Amniotic epithelial cell (primary cell): ENCODE results near the gene EVPL.
"Not testable (repeated sequence)": the region's sequence is repeated elsewhere in the genome, so short reads cannot be mapped to it uniquely, and the experiment has no call there.

ENCODE experiments used
- DNase-seq: peaks from one replicate; pipeline ENCODE4 v3.0.0-alpha.2; 2010; ENCODE audit warnings: low read depth

Gene EVPL

GRCh38 chr17:76048025-76048605 lies 21.0 kb upstream of the EVPL start:
- DNase-seq: no peak

DNA sequence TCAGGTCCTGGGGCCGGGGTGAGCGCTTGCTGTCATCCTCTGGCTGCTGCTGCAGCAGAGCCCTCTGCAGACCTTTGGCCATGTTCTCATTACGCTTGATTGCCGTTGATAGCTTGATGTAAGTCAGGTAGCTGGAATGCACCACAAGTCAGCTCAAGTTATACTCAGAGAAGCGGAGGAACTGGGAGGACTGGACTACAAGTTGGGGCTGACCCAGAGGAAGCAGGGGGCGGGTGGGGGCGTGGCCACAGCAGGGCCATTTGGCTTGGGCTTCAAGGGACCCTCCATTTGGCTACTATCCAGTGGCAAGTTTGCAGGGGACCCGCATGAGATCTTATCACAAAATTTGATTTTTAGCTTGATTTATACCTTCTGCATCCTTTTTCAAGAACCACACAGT lies 19.0 kb upstream of the EVPL start:
- DNase-seq: no peak

- DNase-seq: not testable (repeated sequence)
Observed at GRCh38 chr17:76044475-76045007, 17.4 kb upstream of the EVPL start.

GRCh38 chr17:76042868-76043267 lies 15.8 kb upstream of the EVPL start:
- not testable (repeated sequence) for DNase-seq

DNA sequence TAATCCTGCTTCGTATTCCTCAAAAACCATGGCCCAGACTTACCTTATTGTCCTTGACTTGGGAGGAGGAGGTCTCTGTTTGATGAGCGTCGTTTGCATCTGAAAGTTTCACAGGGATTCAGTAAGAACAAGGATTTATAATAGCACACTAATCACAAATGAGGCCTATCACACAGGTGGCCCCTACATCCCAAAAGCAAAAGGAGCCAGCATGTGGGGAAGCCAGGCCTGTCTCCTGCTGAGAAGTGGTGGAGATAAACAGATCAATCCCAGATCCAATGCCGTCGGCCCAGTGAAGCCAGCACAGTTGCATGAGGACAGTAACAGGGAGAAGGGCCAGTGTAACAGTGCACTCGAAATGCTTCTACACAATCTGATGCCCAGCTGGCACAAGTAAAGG lies 13.3 kb upstream of the EVPL start:
- DNase-seq: no peak

GRCh38 chr17:76039121-76039520 lies 12.0 kb upstream of the EVPL start:
- DNase-seq: peak; percentile 67

GRCh38 chr17:76038050-76038449 lies 10.9 kb upstream of the EVPL start:
- no peak for DNase-seq

- DNase-seq: peak; percentile 23
Observed at GRCh38 chr17:76036497-76037261, 9.6 kb upstream of the EVPL start.

GRCh38 chr17:76034428-76035350 lies 7.6 kb upstream of the EVPL start:
- no peak for DNase-seq

- DNase-seq: no peak
Observed at GRCh38 chr17:76033139-76033538, 6.0 kb upstream of the EVPL start.

DNA sequence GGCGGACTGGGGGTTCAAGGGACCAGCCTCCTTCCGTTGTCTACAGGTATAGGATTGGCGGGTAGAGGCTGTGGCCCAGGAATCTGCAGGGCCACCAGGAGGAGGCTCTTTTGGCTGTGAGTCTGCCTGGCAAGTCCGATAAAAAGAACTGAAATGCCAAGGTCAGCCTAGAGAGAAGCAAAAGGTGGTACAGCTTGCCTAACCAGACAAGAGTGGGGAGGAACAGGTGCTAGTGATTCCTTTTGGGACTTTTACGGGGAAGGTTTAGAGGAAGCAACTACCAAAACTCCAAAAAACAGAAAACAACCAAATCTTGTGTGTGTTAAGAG lies 5.6 kb upstream of the EVPL start:
- no peak for DNase-seq

DNA sequence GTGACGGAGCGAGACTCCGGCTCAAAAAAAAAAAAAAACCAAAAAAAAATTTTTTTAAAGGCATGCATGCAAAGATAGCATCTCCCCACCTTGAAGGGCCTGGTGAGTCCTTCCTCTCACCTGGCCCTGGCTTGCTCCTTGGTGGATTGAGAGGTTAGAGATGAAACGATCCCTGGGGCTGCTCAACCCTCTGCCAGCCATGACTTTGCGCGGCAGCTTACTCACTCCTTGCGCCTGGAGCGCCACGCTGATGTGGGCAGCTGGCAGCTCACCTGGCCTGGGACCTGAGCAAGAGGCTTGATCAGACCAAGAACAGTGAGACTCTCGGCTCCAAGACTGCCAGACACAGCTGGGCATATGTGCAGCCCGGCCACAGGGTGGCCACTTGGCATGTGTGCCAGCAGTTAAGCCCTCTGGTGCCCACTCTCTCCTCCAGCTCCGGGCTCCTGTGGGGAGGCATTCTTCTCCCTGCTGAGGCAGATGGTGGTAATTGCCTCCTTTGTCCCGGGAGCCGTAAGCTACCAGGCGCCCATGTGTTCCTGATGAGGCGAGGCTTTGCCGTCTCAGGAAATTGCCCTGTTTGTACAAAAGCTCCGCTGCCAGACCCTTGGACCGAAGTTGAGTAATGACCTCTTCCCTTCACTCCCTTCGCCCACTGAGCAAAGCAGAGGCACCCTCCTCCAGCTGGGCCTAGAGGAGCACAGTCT lies 5.1 kb upstream of the EVPL start:
- DNase-seq: no peak

GRCh38 chr17:76026714-76027158 lies 370 bp downstream of the EVPL start:
- DNase-seq: no peak

DNA sequence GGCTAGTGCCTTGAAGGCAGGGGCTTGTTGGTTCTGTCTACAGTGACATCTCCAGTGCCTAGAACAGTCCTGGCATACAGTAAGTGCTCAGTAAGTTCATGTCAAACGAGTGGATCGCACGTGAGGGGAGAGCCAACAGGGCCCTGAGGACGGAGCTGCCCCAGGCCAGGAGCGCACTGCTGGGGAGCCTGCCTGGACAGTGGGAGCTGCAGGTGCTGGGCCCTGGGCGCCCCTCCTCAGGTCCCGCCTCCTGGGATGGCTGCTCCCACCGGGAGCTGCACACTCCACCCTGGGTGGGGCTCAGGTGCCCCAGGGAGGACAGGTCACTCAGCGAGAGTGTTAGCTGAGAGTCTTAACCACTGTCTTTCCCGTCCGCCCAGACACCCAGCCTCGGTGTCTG lies 1.8 kb downstream of the EVPL start:
- DNase-seq: no peak

DNA sequence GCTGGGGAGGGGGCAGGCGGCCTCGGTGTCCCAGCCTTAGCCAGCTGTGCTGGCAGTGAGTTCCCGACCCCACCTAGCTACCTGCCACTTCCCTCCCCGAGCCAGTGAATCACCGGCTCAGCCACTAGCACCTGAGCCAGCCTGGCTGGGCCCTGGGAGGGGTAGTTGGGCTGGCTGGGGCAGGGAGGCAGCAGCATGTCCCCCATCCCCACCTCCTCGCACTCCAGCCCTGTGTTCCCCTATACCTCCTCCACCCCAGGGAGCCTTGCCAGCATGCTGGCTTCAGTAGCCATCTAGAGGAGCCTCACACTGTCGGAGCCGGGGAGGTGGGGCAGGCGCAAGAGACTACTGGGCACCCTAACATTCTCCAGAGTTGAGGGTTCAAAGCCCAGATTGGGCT lies 2.8 kb downstream of the EVPL start:
- no peak for DNase-seq

DNA sequence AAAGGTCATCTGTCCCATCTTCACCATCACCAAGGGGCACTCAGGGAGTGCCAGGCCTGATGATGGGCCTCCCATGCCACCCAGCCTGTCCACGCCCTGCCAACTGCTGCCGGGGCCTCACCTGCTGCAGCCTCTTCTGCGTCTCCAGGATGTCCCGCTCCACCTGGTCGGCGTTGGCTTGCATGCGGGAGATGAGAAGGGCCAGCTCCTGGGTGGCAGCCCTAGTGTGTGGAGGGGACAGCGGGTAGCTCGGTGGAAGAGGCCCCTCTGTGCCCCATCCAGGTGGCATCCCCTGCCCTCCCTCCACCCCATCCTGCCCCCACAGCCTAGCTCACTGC lies 3.2 kb downstream of the EVPL start:
- DNase-seq: no peak

DNA sequence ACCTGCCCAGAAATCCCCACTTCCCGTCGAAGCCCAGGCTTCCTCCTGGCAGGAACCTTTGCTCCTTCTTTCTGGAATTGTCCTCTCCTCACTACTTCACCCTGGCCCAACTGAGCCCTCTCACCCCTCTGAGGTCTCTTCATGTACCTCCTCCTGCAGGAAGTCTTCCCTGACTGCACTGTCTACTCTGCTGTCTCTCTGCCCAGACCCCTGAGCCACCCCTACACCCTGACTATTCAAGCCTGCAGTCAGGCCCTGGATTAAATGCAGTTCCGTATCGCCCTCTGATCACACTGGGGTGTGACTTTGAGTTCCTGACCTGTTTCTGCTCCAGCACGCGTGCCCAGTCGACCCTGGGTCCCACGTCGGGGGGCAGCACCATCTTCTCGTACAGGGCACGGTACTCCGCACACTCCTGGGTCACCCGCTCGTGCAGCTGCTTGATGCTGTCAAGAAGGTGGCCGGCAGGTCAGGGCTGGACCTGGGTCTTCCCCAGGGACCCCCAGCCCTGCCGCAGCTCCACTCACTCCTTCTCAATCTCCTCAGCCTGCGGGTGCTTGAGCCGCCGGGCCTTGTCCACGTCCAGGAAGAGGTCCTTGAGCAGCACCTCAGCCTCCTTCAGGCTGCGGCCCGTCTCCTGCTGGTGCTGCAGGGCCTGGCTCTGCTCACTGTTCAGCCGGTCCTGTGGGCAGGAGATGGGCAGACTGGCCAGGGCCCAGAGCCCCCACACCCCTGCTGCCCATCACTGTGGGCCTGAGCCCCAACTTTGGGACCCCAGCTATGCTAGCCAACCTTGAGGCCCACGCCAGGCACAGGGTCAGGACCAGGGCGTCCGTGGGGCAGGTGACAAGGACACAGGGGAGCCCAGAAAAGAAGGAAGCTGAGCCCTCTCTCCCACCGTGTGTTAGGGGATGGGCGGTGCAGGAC lies 3.9 kb downstream of the EVPL start:
- DNase-seq: no peak

- no peak for DNase-seq
Observed at GRCh38 chr17:76022285-76022684, 4.8 kb downstream of the EVPL start.

DNA sequence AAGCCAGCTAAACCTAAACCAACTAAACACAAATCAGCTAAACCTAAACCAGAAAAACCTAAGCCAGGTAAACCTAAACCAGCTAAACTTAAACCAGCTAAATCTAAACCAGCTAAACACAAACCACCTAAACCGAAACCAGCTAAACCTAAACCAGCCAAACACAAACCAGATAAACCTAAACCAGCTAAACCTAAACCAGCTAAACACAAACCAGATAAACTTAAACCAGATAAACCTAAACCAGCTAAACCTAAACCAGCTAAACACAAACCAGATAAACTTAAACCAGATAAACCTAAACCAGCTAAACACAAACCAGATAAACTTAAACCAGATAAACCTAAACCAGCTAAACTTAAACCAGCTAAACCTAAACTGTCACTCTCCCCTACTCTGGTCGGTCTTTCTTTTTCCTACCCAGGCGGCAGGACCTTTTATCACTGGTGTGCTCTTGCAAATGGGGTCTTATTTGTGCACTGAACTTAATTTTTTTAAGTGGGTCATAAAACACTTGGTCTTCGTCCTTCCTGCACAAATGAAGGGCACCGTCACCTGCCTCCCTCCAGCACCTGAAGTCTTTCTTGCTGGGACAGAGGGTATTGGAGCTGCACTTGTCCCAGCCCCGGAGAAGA lies 7.2 kb downstream of the EVPL start:
- DNase-seq: no peak

- DNase-seq: no peak
Observed at GRCh38 chr17:76018801-76019200, 8.3 kb downstream of the EVPL start.

- DNase-seq: no peak
Observed at GRCh38 chr17:76018340-76018680, 8.8 kb downstream of the EVPL start.
